H9 (cell line): ENCODE measurements around the gene TMEM63B. TPM values are rescaled to one million over a fixed set of nuclear protein-coding genes. Genes with fewer than 3 reads are reported as not detected.

Source experiments
- DNase-seq: peaks from one replicate; pipeline ENCODE4 v3.0.0-alpha.2; 2017
- H2AFZ ChIP-seq: one replicate; pipeline ENCODE4 v1.6.1; 2013; ENCODE audit warnings: mild to moderate bottlenecking, low read length, control low read depth, moderate library complexity
- H2AK5ac ChIP-seq: 2 replicates; pipeline ENCODE4 v1.6.1; 2013; ENCODE audit warnings: low read length, control low read depth, mixed read lengths; ENCODE audit not compliant: insufficient read length
- H2BK120ac ChIP-seq: one replicate; pipeline ENCODE4 v1.6.1; 2013; ENCODE audit warnings: low read depth, mild to moderate bottlenecking, low read length, control low read depth, inconsistent platforms; ENCODE audit not compliant: poor library complexity, severe bottlenecking
- H2BK12ac ChIP-seq: 2 replicates; pipeline ENCODE4 v1.6.1; 2013; ENCODE audit warnings: low read length, control low read depth, mixed read lengths, low read depth; ENCODE audit not compliant: insufficient read length
- H2BK15ac ChIP-seq: 2 replicates; pipeline ENCODE4 v1.6.1; 2013; ENCODE audit warnings: low read depth, low read length, control low read depth
- H2BK20ac ChIP-seq: one replicate; pipeline ENCODE4 v1.6.1; 2013; ENCODE audit warnings: low read depth, mild to moderate bottlenecking, low read length, control low read depth, inconsistent platforms; ENCODE audit not compliant: poor library complexity, severe bottlenecking
- H2BK5ac ChIP-seq: 2 replicates; pipeline ENCODE4 v1.6.1; 2013; ENCODE audit warnings: low read length, control low read depth, mixed read lengths; ENCODE audit not compliant: insufficient read length
- H3K14ac ChIP-seq: 2 replicates; pipeline ENCODE4 v1.6.1; 2013; ENCODE audit warnings: low read length, control low read depth; ENCODE audit not compliant: insufficient read depth
- H3K18ac ChIP-seq: 2 replicates; pipeline ENCODE4 v1.6.1; 2013; ENCODE audit warnings: low read depth, mild to moderate bottlenecking, mixed read lengths, low read length, control low read depth; ENCODE audit not compliant: insufficient read length
- H3K23ac ChIP-seq: 2 replicates; pipeline ENCODE4 v1.6.1; 2013; ENCODE audit warnings: low read length, control low read depth, mixed read lengths, low read depth; ENCODE audit not compliant: insufficient read length
- H3K23me2 ChIP-seq: 2 replicates; pipeline ENCODE4 v1.6.1; 2013; ENCODE audit warnings: low read depth, mild to moderate bottlenecking, mixed read lengths, low read length, control low read depth; ENCODE audit not compliant: insufficient read length, poor library complexity, severe bottlenecking
- H3K27ac ChIP-seq: 2 replicates; pipeline ENCODE4 v1.5.1; 2013; ENCODE audit warnings: low read length, control low read depth, mixed read lengths, low read depth; ENCODE audit not compliant: insufficient read length
- H3K27me3 ChIP-seq: 2 replicates; pipeline ENCODE4 v1.6.1; 2013; ENCODE audit warnings: low read length, control low read depth, inconsistent platforms; ENCODE audit not compliant: insufficient read depth
- H3K4ac ChIP-seq: 2 replicates; pipeline ENCODE4 v1.6.1; 2013; ENCODE audit warnings: low read depth, mild to moderate bottlenecking, control low read depth, inconsistent platforms, low read length, moderate library complexity
- H3K4me1 ChIP-seq: 2 replicates; pipeline ENCODE4 v1.6.1; 2013; ENCODE audit warnings: low read length, control low read depth, inconsistent platforms; ENCODE audit not compliant: insufficient read depth
- H3K4me2 ChIP-seq: 2 replicates; pipeline ENCODE4 v1.6.1; 2013; ENCODE audit warnings: low read length, control low read depth, mixed read lengths; ENCODE audit not compliant: insufficient read length, insufficient read depth
- H3K56ac ChIP-seq: 2 replicates; pipeline ENCODE4 v1.6.1; 2013; ENCODE audit warnings: low read depth, mild to moderate bottlenecking, mixed read lengths, low read length, control low read depth; ENCODE audit not compliant: insufficient read length
- H3K79me1 ChIP-seq: 2 replicates; pipeline ENCODE4 v1.6.1; 2013; ENCODE audit warnings: low read depth, mild to moderate bottlenecking, moderate library complexity, low read length, control low read depth, inconsistent platforms; ENCODE audit not compliant: insufficient read depth, poor library complexity, severe bottlenecking
- H3K79me2 ChIP-seq: 2 replicates; pipeline ENCODE4 v1.6.1; 2013; ENCODE audit warnings: low read length, control low read depth, inconsistent platforms; ENCODE audit not compliant: insufficient read depth
- H3K9ac ChIP-seq: 2 replicates; pipeline ENCODE4 v1.6.1; 2013; ENCODE audit warnings: low read length, control low read depth, mixed read lengths; ENCODE audit not compliant: insufficient read length; ENCODE audit errors: extremely low read depth
- H3K9me3 ChIP-seq: one replicate; pipeline ENCODE4 v1.6.1; 2013; ENCODE audit warnings: low read depth, low read length, inconsistent platforms; ENCODE audit not compliant: control insufficient read depth
- H3T11ph ChIP-seq: one replicate; pipeline ENCODE4 v1.6.1; 2013; ENCODE audit warnings: mild to moderate bottlenecking, low read length, control low read depth, inconsistent platforms
- H4K20me1 ChIP-seq: one replicate; pipeline ENCODE4 v1.6.1; 2013; ENCODE audit not compliant: control insufficient read depth, insufficient read length, insufficient read depth
- H4K5ac ChIP-seq: 2 replicates; pipeline ENCODE4 v1.6.1; 2013; ENCODE audit warnings: low read depth, mild to moderate bottlenecking, mixed read lengths, low read length, control low read depth; ENCODE audit not compliant: insufficient read length
- H4K8ac ChIP-seq: replicated peaks from 2 replicates; pipeline ENCODE4 v1.6.1; 2013; ENCODE audit warnings: low read length, control low read depth, mixed read lengths, low read depth; ENCODE audit not compliant: insufficient read length
- H4K91ac ChIP-seq: 2 replicates; pipeline ENCODE4 v1.6.1; 2013; ENCODE audit warnings: low read depth, mild to moderate bottlenecking, moderate library complexity, mixed read lengths, low read length, control low read depth; ENCODE audit not compliant: insufficient read length
- H3K27ac Mint-ChIP-seq, 3 experiments: 2 replicates in 2 of 3; 3 replicates in 1 of 3; pipeline ENCODE4 v1.8.0; 2020 to 2021; ENCODE audit warnings: mixed read lengths in 3 of 3, mild to moderate bottlenecking in 1 of 3, moderate library complexity in 1 of 3
- H3K27me3 Mint-ChIP-seq: 2 replicates; pipeline ENCODE4 v1.8.0; 2021; ENCODE audit warnings: low read depth, mild to moderate bottlenecking, moderate library complexity, mixed read lengths
- H3K36me3 Mint-ChIP-seq, 3 experiments: 2 replicates in 2 of 3; 3 replicates in 1 of 3; pipeline ENCODE4 v1.8.0; 2020 to 2021; ENCODE audit warnings: low read depth in 3 of 3, mixed read lengths in 3 of 3; ENCODE audit not compliant: insufficient read depth in 1 of 3
- H3K4me1 Mint-ChIP-seq, 2 experiments: 2 replicates each; pipeline ENCODE4 v1.8.0; 2020; ENCODE audit warnings: mixed read lengths in 2 of 2
- H3K4me3 Mint-ChIP-seq, 2 experiments: 2 replicates in 1 of 2; 3 replicates in 1 of 2; pipeline ENCODE4 v1.8.0; 2020 to 2021; ENCODE audit warnings: mild to moderate bottlenecking in 2 of 2, mixed read lengths in 2 of 2, moderate library complexity in 1 of 2
- H3K9me3 Mint-ChIP-seq, 2 experiments: 2 replicates in 1 of 2; 3 replicates in 1 of 2; pipeline ENCODE4 v1.8.0; 2020; ENCODE audit warnings: mild to moderate bottlenecking in 2 of 2, mixed read lengths in 2 of 2, moderate library complexity in 1 of 2
- WGBS: extraction: QIAGEN DNeasy Blood & Tissue Kit; methylation state at CpG from one replicate; pipeline ENCODE4 v1.1.7; 2013; ENCODE audit warnings: missing lambda C conversion rate, low lambda C conversion rate, mixed read lengths; ENCODE audit not compliant: insufficient read length; ENCODE audit errors: extremely low coverage; 5-methylcytosine and 5-hydroxymethylcytosine counted together
- total RNA-seq: library from RNA; stranded (reverse); gene quantifications from 2 replicates; pipeline ENCODE4 v1.2.1, GENCODE V29; 2021
- TF ChIP-seq, protein P1 (sequence below): fragments of 200-600 bp; sonication (generic); conservative IDR thresholded peaks from 3 replicates; pipeline ENCODE4 v1.8.0; 2021; ENCODE audit warnings: antibody characterized with exemption, mild to moderate bottlenecking

TMEM63B gene
- total RNA-seq, 1 experiment from 2014 or later, result 56.3 TPM

DNA sequence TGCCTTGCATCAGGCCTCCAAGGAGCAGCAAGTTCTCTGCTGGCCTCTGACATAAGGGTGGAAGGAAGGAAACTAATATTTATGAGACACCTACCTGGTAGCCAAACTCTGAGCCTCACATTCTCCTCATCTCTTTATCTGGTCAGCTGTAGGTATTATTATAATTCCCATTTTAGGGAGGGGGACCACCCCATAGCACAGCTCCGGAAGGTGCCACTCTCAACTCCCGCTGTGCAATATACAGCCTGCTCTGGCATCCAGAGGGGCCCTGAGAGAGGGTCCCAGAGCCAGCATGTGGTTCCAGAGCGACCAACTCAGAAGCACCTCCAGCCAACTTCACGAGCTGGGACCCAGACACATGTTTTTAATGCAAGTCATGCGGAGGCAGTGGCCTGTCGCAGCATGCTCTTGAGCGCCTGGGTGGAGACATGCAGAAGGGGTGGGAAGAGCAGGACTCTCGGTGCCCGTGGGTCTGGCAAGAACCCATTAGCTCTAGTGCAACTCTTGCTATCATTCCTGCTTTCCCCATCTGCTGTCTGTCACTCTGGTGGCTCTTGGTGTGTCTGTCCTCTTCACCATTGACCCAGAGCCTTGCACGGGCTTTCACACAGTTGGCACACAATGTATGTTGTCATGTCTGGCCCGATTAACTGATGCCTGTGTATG, 74.4 kb downstream of the TMEM63B start:
- Histone ChIP-seq H3K27ac (no peak overlapping the region), H4K5ac (peak overlapping the region; percentile 74), H3K23me2 (no peaks in the 10 kb centered on the region), H3K79me2 (no peaks in the 10 kb centered on the region), H3K18ac (peak overlapping the region; percentile 97), H3K56ac (no peak overlapping the region), H4K8ac (peak overlapping the region; percentile 30), H3K79me1 (no peaks in the 10 kb centered on the region), H2BK5ac (no peak overlapping the region), H3K4me2 (no peak overlapping the region), H2BK120ac (no peak overlapping the region), H2BK12ac (peak overlapping the region; percentile 91), H2BK15ac (no peak overlapping the region; the same call in 1 of the 2 replicates), H2AK5ac (peak overlapping the region; percentile 57), H3K9ac (no peak overlapping the region), H3T11ph (no peak overlapping the region), H3K4me1 (peaks cover 20% of the 10 kb centered on the region), H2BK20ac (peak overlapping the region; percentile 1), H3K14ac (peak overlapping the region; percentile 86), H3K27me3 (no peaks in the 10 kb centered on the region), H4K91ac (peak overlapping the region; percentile 67), H3K23ac (no peak overlapping the region), H2AFZ (no peak overlapping the region), H3K9me3 (no peaks in the 10 kb centered on the region), H3K4ac (peak overlapping the region; percentile 15; the same call in 1 of the 2 replicates), H4K20me1 (peaks cover 3% of the 10 kb centered on the region)
- H3K4me1 Mint-ChIP-seq, result peaks cover 52 to 53% of the 10 kb centered on the region in 2 experiments
- WGBS, result no CpG with 5 or more reads among the region's 11 CpGs
- no peaks in the 10 kb centered on the region for H3K9me3 Mint-ChIP-seq
- no peak for DNase-seq
- H3K27me3 Mint-ChIP-seq, result no peaks in the 10 kb centered on the region; the same call in 1 of the 2 replicates
- peak overlapping the region; percentile 97 to 100 (median 99) for H3K27ac Mint-ChIP-seq
- peak overlapping the region in 1 of 2 experiments; percentile 56; a peak in 2 of 5 replicates for H3K4me3 Mint-ChIP-seq
- H3K36me3 Mint-ChIP-seq, result no peaks in the 10 kb centered on the region; a peak in 1 of 7 replicates
- TF ChIP-seq, protein P1, sequence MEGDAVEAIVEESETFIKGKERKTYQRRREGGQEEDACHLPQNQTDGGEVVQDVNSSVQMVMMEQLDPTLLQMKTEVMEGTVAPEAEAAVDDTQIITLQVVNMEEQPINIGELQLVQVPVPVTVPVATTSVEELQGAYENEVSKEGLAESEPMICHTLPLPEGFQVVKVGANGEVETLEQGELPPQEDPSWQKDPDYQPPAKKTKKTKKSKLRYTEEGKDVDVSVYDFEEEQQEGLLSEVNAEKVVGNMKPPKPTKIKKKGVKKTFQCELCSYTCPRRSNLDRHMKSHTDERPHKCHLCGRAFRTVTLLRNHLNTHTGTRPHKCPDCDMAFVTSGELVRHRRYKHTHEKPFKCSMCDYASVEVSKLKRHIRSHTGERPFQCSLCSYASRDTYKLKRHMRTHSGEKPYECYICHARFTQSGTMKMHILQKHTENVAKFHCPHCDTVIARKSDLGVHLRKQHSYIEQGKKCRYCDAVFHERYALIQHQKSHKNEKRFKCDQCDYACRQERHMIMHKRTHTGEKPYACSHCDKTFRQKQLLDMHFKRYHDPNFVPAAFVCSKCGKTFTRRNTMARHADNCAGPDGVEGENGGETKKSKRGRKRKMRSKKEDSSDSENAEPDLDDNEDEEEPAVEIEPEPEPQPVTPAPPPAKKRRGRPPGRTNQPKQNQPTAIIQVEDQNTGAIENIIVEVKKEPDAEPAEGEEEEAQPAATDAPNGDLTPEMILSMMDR, result no peak
